ENCODE results near the gene CCNK.

GRCh38 chr14:99532310-99532709 lies 51.1 kb downstream of the CCNK start:
- TF ChIP-seq POLR2AphosphoS5 (IDR thresholded peaks at IDR 0.05) (no peak), CTCF (IDR thresholded peaks at IDR 0.05) (no peak)

All from transverse colon (tissue), 4 donors.